ENCODE measurements around the gene PLEKHD1.
"Not testable (repeated sequence)": the region's sequence is repeated elsewhere in the genome, so short reads cannot be mapped to it uniquely, and the experiment has no call there.

PLEKHD1 gene

GRCh38 chr14:69483765-69484443 is 624 bp upstream of the PLEKHD1 start:
- DNase-seq, result peak; percentile 24

GRCh38 chr14:69485315-69485660 is 760 bp downstream of the PLEKHD1 start:
- DNase-seq, result no peak

- no peak for DNase-seq
Observed at GRCh38 chr14:69485701-69486100, 1.2 kb downstream of the PLEKHD1 start.

GRCh38 chr14:69487226-69487625 is 2.7 kb downstream of the PLEKHD1 start:
- no peak for DNase-seq

- DNase-seq, result no peak
Observed at GRCh38 chr14:69487771-69488170, 3.2 kb downstream of the PLEKHD1 start.

GRCh38 chr14:69489495-69489894 is 5.0 kb downstream of the PLEKHD1 start:
- DNase-seq, result no peak

- DNase-seq, result no peak
Observed at GRCh38 chr14:69490219-69490918, 5.8 kb downstream of the PLEKHD1 start.

- no peak for DNase-seq
Observed at GRCh38 chr14:69491193-69491592, 6.7 kb downstream of the PLEKHD1 start.

- DNase-seq, result no peak
Observed at GRCh38 chr14:69493038-69493437, 8.5 kb downstream of the PLEKHD1 start.

GRCh38 chr14:69493791-69494190 is 9.3 kb downstream of the PLEKHD1 start:
- DNase-seq, result no peak

- DNase-seq, result no peak
Observed at GRCh38 chr14:69495341-69495921, 10.9 kb downstream of the PLEKHD1 start.

- DNase-seq, result not testable (repeated sequence)
Observed at GRCh38 chr14:69497866-69498265, 13.3 kb downstream of the PLEKHD1 start.

GRCh38 chr14:69498286-69498685 is 13.8 kb downstream of the PLEKHD1 start:
- not testable (repeated sequence) for DNase-seq

GRCh38 chr14:69499436-69499835 is 14.9 kb downstream of the PLEKHD1 start:
- no peak for DNase-seq

- DNase-seq, result no peak
Observed at GRCh38 chr14:69500096-69500495, 15.6 kb downstream of the PLEKHD1 start.

- DNase-seq, result no peak
Observed at GRCh38 chr14:69500736-69501135, 16.2 kb downstream of the PLEKHD1 start.

GRCh38 chr14:69501423-69501838 is 16.9 kb downstream of the PLEKHD1 start:
- no peak for DNase-seq

- no peak for DNase-seq
Observed at GRCh38 chr14:69504775-69505174, 20.2 kb downstream of the PLEKHD1 start.

GRCh38 chr14:69505338-69506240 is 21.1 kb downstream of the PLEKHD1 start:
- no peak for DNase-seq

GRCh38 chr14:69506241-69506595 is 21.7 kb downstream of the PLEKHD1 start:
- DNase-seq, result no peak

- DNase-seq, result no peak
Observed at GRCh38 chr14:69518289-69519101, 34.0 kb downstream of the PLEKHD1 start.
